Stimulated activated memory B cell treated with anti-CD40 and anti-IgM and Interleukin-4, amounts not matched to agents 10 μg/mL and 1 μg/mL and 100 μg/mL, for 72 hours (primary cell): Measurements from ENCODE around the gene TAF5L.

Experiments used
- ATAC-seq: fragments of 150-1000 bp; cut with Tn5 transposase; 2 replicates; pipeline ENCODE4 v1.10.0; 2021
- H3K27ac Mint-ChIP-seq: one replicate; pipeline ENCODE4 v1.8.0; 2022; ENCODE audit warnings: mild to moderate bottlenecking, mixed read lengths
- H3K27me3 Mint-ChIP-seq: one replicate; pipeline ENCODE4 v1.8.0; 2022; ENCODE audit warnings: mixed read lengths
- H3K36me3 Mint-ChIP-seq: one replicate; pipeline ENCODE4 v1.8.0; 2022; ENCODE audit warnings: mixed read lengths
- H3K4me1 Mint-ChIP-seq: one replicate; pipeline ENCODE4 v1.8.0; 2022; ENCODE audit warnings: mixed read lengths
- H3K4me3 Mint-ChIP-seq: one replicate; pipeline ENCODE4 v1.8.0; 2022; ENCODE audit warnings: mild to moderate bottlenecking, moderate library complexity, mixed read lengths
- H3K9me3 Mint-ChIP-seq: one replicate; pipeline ENCODE4 v1.8.0; 2022; ENCODE audit warnings: mixed read lengths

TAF5L gene

DNA sequence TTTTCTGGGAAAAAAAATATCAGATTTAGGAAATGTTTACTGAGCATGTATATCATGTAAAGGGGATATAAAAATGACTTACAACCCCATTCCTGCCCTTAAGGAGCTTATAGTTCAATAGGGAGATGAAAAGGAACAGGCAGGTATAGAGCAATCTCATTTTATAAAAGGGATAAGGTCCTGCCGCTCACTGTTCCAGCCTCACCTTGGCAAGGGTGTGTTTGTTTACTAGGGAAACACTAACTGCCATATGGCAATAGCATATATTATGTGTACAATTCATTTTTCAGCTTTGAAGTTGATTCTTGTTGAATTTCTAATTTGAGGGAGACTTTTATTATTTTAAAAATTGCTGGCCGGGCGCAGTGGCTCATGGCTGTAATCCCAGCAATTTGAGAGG, 25.6 kb upstream of the TAF5L start:
- H3K9me3 Mint-ChIP-seq = no peaks in the 10 kb centered on the region
- H3K4me1 Mint-ChIP-seq = no peaks in the 10 kb centered on the region
- no peaks in the 10 kb centered on the region for H3K27me3 Mint-ChIP-seq
- no peak overlapping the region for H3K4me3 Mint-ChIP-seq
- no peak for ATAC-seq
- H3K27ac Mint-ChIP-seq = no peak overlapping the region
- peaks cover 46% of the 10 kb centered on the region for H3K36me3 Mint-ChIP-seq

DNA sequence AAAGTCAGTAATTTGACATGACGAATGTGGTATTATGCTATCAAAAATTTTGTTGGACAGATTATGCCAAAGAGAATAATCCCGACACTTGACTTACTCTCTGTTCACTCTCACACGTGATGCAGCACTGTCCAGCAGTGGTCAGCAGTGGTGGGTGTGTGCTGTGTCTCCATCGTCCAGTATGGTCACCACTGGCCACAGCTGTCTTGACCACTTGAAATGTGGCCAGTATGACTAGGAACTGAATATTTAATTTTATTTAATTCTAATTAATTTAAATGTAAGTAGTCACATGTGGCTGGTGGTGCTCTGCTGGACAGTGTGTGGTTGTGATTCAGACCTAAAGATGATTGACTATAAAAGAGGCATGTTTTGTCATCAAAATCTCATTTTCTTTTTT, 24.1 kb upstream of the TAF5L start:
- Mint-ChIP-seq H3K36me3 (peaks cover 55% of the 10 kb centered on the region), H3K27me3 (no peaks in the 10 kb centered on the region)

DNA sequence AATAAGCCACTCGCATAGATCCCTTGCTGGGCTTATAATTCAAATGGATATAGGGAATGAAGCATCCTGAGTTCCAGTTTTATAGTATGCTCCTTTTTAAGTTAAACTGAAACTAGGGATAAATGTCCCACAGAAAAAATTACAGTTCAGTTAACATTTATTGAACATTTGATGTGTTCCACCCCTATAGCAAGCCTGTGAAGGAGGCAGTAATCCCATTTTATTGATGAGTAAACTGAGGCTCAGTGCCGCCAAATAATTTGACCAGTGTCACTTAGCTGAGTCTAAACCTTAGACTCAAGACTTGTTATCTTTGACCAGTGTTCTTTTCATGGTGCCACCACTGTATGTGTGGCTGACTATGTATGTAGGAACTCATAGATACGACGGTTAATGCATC, 22.5 kb upstream of the TAF5L start:
- H3K27me3 Mint-ChIP-seq = no peaks in the 10 kb centered on the region
- no peak for ATAC-seq

More for the DNA sequence above, 24.1 kb upstream of the TAF5L start:
- Mint-ChIP-seq H3K27ac (no peak overlapping the region), H3K4me1 (no peaks in the 10 kb centered on the region), H3K4me3 (no peak overlapping the region), H3K9me3 (no peaks in the 10 kb centered on the region)
- no peak for ATAC-seq

GRCh38 chr1:229645324-229645993, 19.5 kb upstream of the TAF5L start:
- Mint-ChIP-seq H3K27ac (no peak overlapping the region), H3K36me3 (peaks cover 49% of the 10 kb centered on the region), H3K4me3 (no peak overlapping the region), H3K27me3 (no peaks in the 10 kb centered on the region), H3K9me3 (no peaks in the 10 kb centered on the region), H3K4me1 (peaks cover 15% of the 10 kb centered on the region)
- no peak for ATAC-seq

More for the DNA sequence above, 22.5 kb upstream of the TAF5L start:
- Mint-ChIP-seq H3K36me3 (peaks cover 48% of the 10 kb centered on the region), H3K27ac (no peak overlapping the region), H3K4me3 (no peak overlapping the region), H3K9me3 (no peaks in the 10 kb centered on the region), H3K4me1 (peaks cover 13% of the 10 kb centered on the region)

DNA sequence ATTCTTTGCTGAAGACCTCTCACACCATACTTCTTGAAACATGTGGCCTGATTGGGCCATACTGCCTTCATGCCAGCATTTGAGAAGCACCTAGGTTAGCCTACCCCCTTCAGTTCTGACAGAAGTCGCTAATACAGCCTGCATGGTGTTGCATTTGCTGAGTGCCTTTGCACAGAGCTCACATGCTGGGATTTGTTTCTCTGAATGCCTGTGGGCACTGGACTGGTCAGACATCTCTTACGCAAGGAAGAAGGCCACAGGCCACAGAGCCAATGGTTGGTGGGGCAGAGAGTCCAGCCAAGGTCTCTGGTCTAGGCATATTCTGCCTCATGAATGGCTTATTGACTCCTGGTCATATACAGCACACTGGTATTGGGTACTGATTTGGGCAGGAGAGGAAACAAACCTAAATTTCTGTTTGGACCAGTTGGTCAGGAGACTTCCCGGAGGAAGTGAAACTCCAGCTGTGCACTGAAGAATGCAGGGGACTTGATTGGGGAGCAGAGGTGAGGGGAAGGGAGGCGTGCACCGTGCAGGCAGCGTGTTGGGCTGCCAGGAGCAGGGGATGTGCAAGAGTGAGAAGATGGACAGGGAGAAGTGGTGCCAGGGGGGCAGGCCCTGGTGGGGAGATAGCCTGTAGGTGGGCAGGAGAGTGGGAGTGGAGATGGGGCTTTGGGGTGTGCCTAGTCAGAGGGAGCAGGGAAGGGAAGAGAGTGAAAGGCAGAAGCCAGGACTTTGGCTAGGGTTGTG, 18.2 kb upstream of the TAF5L start:
- Mint-ChIP-seq H3K36me3 (peaks cover 48% of the 10 kb centered on the region), H3K9me3 (no peaks in the 10 kb centered on the region), H3K4me3 (no peak overlapping the region), H3K4me1 (peaks cover 19% of the 10 kb centered on the region), H3K27ac (peak overlapping the region; percentile 29), H3K27me3 (no peaks in the 10 kb centered on the region)
- ATAC-seq = peak; percentile 71

DNA sequence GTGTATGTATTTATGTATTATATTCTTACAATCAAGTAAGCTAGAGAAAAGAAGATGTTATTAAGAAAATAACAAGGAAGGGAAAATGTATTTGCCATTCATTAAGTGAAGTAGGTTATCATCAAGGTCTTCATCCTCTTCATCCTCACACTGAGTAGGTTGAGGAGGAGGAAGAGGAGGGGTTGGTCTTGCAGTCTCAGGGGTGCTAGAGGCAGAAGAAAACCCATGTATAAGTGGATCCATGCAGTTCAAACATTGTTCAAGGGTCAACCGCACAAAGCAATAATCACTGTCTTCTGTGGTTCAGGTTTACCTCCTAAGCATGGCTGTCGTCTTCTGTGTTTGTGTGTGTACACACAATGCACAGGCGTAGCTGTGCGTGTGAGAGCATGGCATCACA, 17.0 kb upstream of the TAF5L start:
- Mint-ChIP-seq H3K36me3 (peaks cover 56% of the 10 kb centered on the region), H3K27me3 (no peaks in the 10 kb centered on the region), H3K27ac (no peak overlapping the region), H3K4me1 (peaks cover 19% of the 10 kb centered on the region), H3K4me3 (no peak overlapping the region), H3K9me3 (no peaks in the 10 kb centered on the region)
- ATAC-seq = no peak

GRCh38 chr1:229642376-229642775, 16.5 kb upstream of the TAF5L start:
- ATAC-seq = no peak
- Mint-ChIP-seq H3K4me3 (no peak overlapping the region), H3K9me3 (no peaks in the 10 kb centered on the region), H3K27me3 (no peaks in the 10 kb centered on the region), H3K4me1 (peaks cover 19% of the 10 kb centered on the region), H3K27ac (no peak overlapping the region), H3K36me3 (peaks cover 59% of the 10 kb centered on the region)

DNA sequence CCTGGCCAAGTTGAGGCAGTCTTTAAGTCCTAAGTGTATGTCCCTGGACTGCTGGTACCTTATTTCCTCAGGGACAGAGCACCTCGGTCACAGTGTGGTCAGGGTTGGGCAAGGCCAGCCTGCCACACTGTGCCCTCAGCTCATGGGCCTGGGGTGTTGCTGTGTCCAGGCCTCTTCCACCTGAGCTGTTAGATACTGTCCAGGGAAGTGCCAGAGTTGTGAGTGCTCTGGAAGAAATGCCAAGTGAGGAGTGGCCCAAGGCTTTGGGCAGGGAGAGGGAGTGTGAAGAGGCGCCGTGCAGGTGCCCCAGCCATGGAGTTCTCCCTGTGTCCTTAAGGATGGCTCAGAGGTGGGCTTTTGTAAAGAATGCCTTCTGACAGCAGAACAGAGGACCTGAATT, 15.4 kb upstream of the TAF5L start:
- Mint-ChIP-seq H3K9me3 (no peaks in the 10 kb centered on the region), H3K27me3 (no peaks in the 10 kb centered on the region), H3K4me3 (no peak overlapping the region), H3K4me1 (peaks cover 19% of the 10 kb centered on the region), H3K36me3 (peaks cover 56% of the 10 kb centered on the region), H3K27ac (no peak overlapping the region)
- ATAC-seq = no peak

- no peaks in the 10 kb centered on the region for H3K9me3 Mint-ChIP-seq
- ATAC-seq = no peak
- peaks cover 19% of the 10 kb centered on the region for H3K4me1 Mint-ChIP-seq
- H3K27me3 Mint-ChIP-seq = no peaks in the 10 kb centered on the region
- H3K36me3 Mint-ChIP-seq = peaks cover 56% of the 10 kb centered on the region
- H3K4me3 Mint-ChIP-seq = no peak overlapping the region
- no peak overlapping the region for H3K27ac Mint-ChIP-seq
Measured at GRCh38 chr1:229640455-229640854, 14.5 kb upstream of the TAF5L start.

DNA sequence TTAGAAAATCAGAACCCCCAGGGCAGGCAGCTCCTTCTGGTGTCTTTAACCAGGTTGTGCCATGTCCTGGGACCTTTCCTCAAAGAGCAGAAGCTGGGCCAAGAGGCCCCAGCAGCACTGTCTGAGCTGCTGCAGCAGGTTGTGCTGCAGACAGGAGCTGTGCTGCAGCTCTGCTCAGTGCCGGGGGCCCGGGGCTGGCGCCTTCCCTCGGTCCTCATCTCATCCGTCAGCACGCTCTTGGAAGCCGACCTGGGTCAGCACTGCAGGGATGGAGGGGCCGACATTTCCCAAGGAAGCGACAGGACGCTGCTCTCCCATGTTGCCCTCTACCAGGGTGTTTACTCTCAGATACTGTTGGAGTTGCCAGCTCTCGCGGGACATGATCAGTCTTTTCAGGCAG, 11.8 kb upstream of the TAF5L start:
- ATAC-seq = no peak
- Mint-ChIP-seq H3K27ac (no peak overlapping the region), H3K4me3 (no peak overlapping the region), H3K36me3 (peaks cover 57% of the 10 kb centered on the region), H3K27me3 (no peaks in the 10 kb centered on the region), H3K9me3 (no peaks in the 10 kb centered on the region), H3K4me1 (peaks cover 6% of the 10 kb centered on the region)

GRCh38 chr1:229636042-229636441, 10.1 kb upstream of the TAF5L start:
- H3K36me3 Mint-ChIP-seq = peaks cover 65% of the 10 kb centered on the region

DNA sequence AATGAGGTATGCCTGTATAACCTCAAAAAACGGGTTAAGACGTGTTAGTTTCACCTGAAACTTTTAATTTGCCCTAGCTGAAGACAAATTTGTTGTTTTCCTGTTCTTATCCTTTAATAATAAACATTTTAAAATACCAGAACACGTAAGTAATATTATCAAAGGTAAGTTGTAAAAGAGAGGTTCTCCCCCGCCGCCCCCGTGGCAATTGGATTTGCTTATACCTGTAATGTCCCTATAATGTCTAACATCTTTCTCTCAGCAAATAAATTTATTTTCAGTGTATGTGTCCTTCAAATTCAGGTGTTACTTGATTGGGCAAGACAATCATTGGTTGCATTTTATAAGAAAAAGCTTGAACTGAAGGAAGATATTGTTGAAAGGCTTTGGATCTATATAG, 6.0 kb upstream of the TAF5L start:
- H3K4me3 Mint-ChIP-seq = no peak overlapping the region
- H3K27ac Mint-ChIP-seq = no peak overlapping the region
- H3K4me1 Mint-ChIP-seq = peaks cover 22% of the 10 kb centered on the region
- no peaks in the 10 kb centered on the region for H3K9me3 Mint-ChIP-seq
- no peak for ATAC-seq
- peaks cover 46% of the 10 kb centered on the region for H3K36me3 Mint-ChIP-seq
- H3K27me3 Mint-ChIP-seq = no peaks in the 10 kb centered on the region

More at GRCh38 chr1:229636042-229636441, 10.1 kb upstream of the TAF5L start:
- H3K9me3 Mint-ChIP-seq = no peaks in the 10 kb centered on the region
- ATAC-seq = no peak
- no peak overlapping the region for H3K4me3 Mint-ChIP-seq
- H3K27ac Mint-ChIP-seq = no peak overlapping the region
- peaks cover 13% of the 10 kb centered on the region for H3K4me1 Mint-ChIP-seq
- no peaks in the 10 kb centered on the region for H3K27me3 Mint-ChIP-seq

- no peak for ATAC-seq
- Mint-ChIP-seq H3K4me1 (peaks cover 28% of the 10 kb centered on the region), H3K27ac (no peak overlapping the region), H3K36me3 (peaks cover 42% of the 10 kb centered on the region), H3K4me3 (no peak overlapping the region), H3K27me3 (no peaks in the 10 kb centered on the region), H3K9me3 (no peaks in the 10 kb centered on the region)
Measured at GRCh38 chr1:229631148-229631547, 5.2 kb upstream of the TAF5L start.

DNA sequence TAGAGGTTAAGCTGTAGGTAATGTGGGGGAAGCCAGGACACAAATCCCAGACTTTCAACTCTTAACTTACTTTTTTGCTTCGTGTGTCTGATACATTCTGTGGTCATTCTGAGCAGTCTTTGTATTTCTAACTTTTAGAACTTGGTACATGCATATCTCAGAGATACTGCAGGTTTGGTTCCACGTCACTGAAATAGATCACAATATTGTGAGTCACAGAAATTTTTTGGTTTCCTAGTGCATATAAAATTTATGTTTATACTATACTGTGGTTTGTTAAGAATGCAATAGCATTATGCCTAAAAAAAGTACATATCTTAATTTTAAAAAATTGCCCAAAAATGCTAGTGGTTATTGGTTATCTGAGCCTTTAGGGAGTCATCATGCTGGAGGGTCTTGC, 3.3 kb upstream of the TAF5L start:
- Mint-ChIP-seq H3K4me1 (peaks cover 38% of the 10 kb centered on the region), H3K9me3 (no peaks in the 10 kb centered on the region)

DNA sequence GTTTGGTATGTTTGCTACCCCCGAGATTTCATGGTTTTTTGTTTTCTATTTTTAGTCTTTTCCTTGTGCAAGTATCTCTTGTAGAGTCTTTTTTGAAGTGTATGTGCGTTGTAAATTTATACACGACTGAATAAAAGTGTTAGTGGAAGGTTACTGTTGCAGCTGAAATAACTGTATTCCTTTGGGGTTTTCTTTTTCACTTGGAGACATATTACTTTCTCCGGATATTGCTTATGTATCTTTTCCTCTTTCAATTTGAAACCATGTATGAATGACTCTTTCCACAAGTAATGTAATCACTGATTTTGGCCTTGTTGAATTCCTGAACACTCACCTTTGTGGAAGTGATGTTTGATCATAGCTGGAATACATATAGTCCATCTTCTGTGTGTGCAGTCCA, 1.1 kb upstream of the TAF5L start:
- H3K4me3 Mint-ChIP-seq = peak overlapping the region; percentile 99
- peaks cover 55% of the 10 kb centered on the region for H3K4me1 Mint-ChIP-seq
- no peaks in the 10 kb centered on the region for H3K9me3 Mint-ChIP-seq
- H3K27ac Mint-ChIP-seq = peak overlapping the region; percentile 92
- no peak for ATAC-seq
- H3K27me3 Mint-ChIP-seq = no peaks in the 10 kb centered on the region
- H3K36me3 Mint-ChIP-seq = peaks cover 25% of the 10 kb centered on the region

More for the DNA sequence above, 3.3 kb upstream of the TAF5L start:
- Mint-ChIP-seq H3K4me3 (no peak overlapping the region), H3K36me3 (peaks cover 23% of the 10 kb centered on the region), H3K27ac (no peak overlapping the region), H3K27me3 (no peaks in the 10 kb centered on the region)
- ATAC-seq = no peak
